A172 (cell line): ENCODE data around the gene OS9. TPM values are rescaled to one million over a fixed set of nuclear protein-coding genes. Genes with fewer than 3 reads are reported as not detected.
"Not testable (repeated sequence)": the region's sequence is repeated elsewhere in the genome, so short reads cannot be mapped to it uniquely, and the experiment has no call there.

Experiments
- DNase-seq: peaks from one replicate; pipeline ENCODE4 v3.0.0-alpha.2; 2015; ENCODE audit warnings: low spot score
- total RNA-seq: library from RNA; depleted of rRNA; stranded (reverse); fragments of >200 nt; shearing (Covaris generic); gene quantifications from 2 replicates; pipeline ENCODE4 v1.2.3, GENCODE V29; 2014

OS9 gene
- total RNA-seq, 1 experiment from 2014 or later: 103 TPM

GRCh38 chr12:57695770-57696432, 2.0 kb downstream of the OS9 start:
- no peak for DNase-seq

- no peak for DNase-seq
Measured at GRCh38 chr12:57697076-57697475, 3.1 kb downstream of the OS9 start.

- no peak for DNase-seq
Measured at GRCh38 chr12:57698414-57698813, 4.5 kb downstream of the OS9 start.

- DNase-seq: no peak
Measured at GRCh38 chr12:57700317-57700716, 6.4 kb downstream of the OS9 start.

- DNase-seq: no peak
Measured at GRCh38 chr12:57707250-57707649, 13.3 kb downstream of the OS9 start.

GRCh38 chr12:57708296-57708695, 14.4 kb downstream of the OS9 start:
- DNase-seq: no peak

GRCh38 chr12:57712701-57713100, 18.8 kb downstream of the OS9 start:
- DNase-seq: no peak

GRCh38 chr12:57713209-57713608, 19.3 kb downstream of the OS9 start:
- no peak for DNase-seq

- DNase-seq: not testable (repeated sequence)
Measured at GRCh38 chr12:57715036-57715748, 21.3 kb downstream of the OS9 start.

GRCh38 chr12:57715786-57716185, 21.9 kb downstream of the OS9 start:
- no peak for DNase-seq

- DNase-seq: no peak
Measured at GRCh38 chr12:57716305-57716704, 22.4 kb downstream of the OS9 start.

GRCh38 chr12:57717131-57717530, 23.2 kb downstream of the OS9 start:
- no peak for DNase-seq

GRCh38 chr12:57717846-57718640, 24.1 kb downstream of the OS9 start:
- DNase-seq: no peak

- DNase-seq: no peak
Measured at GRCh38 chr12:57718641-57719528, 25.0 kb downstream of the OS9 start.

GRCh38 chr12:57719777-57720605, 26.1 kb downstream of the OS9 start:
- no peak for DNase-seq

- DNase-seq: no peak
Measured at GRCh38 chr12:57720606-57721595, 27.0 kb downstream of the OS9 start.

- not testable (repeated sequence) for DNase-seq
Measured at GRCh38 chr12:57721846-57722608, 28.1 kb downstream of the OS9 start.

GRCh38 chr12:57722716-57723629, 29.0 kb downstream of the OS9 start:
- no peak for DNase-seq
